GM15510 (cell line): ENCODE measurements around the gene TRIM69.

ENCODE experiments used
- POLR2A ChIP-seq: IDR thresholded peaks from 3 replicates; pipeline ENCODE4 v1.6.1; 2011; ENCODE audit warnings: borderline replicate concordance; ENCODE audit not compliant: insufficient read length; ENCODE audit errors: extremely low read depth

The TRIM69 gene

DNA sequence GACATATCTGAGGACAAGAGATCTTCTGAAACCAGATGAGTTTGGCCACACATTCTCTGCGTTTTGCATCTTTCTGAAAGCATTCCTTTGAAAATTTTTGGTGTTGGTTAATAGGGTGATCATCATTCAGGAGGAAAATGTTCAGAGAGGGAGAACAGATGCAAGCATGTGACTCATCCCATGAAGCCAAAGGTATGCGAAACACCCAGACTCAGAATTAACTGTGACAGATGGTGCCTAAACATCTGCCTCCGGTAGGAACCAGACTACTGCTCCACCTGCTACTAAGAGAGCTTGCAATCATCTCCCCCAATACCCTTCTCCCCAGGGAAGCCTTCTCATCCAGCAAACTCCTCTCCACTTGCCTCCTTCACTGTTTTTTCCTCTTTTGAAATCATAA lies 46.2 kb downstream of the TRIM69 start:
- no peak for TF ChIP-seq POLR2A

DNA sequence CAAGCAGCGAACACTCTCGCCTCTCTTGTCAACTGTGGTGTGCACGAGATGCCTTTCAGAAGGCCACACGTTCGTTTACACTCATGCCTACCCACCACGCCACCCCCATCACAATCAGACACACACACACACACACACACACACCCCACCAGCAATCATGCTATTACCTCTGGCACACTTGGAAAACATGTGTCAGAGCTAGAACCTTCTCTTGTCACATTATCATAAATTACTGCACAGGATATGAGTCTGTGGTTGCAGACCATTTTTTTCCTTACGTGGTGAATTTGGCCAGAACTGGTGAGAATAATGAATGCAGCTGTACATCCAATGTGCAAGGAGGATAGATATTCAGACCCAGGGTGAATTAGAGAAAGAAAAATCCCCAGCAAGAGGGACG lies 52.4 kb downstream of the TRIM69 start:
- no peak for TF ChIP-seq POLR2A

DNA sequence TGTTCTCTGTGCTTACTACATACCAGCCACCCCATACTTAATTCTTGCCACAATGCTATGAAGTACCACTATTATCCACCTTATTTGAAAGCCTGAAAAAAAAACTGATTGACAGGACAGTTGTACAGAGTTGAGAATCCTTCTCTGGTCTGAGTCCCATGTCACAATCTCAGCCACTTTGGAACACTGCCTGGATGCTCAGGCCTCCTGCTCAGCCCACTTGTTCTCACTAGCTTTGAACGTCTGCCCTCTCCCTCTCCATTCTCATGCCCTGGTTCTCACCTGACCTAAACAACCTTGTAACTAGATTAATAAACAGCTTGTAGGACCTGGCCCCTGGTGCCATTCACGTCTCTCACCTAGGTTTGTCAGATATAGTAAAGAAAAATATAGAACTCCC lies 53.9 kb downstream of the TRIM69 start:
- no peak for TF ChIP-seq POLR2A

DNA sequence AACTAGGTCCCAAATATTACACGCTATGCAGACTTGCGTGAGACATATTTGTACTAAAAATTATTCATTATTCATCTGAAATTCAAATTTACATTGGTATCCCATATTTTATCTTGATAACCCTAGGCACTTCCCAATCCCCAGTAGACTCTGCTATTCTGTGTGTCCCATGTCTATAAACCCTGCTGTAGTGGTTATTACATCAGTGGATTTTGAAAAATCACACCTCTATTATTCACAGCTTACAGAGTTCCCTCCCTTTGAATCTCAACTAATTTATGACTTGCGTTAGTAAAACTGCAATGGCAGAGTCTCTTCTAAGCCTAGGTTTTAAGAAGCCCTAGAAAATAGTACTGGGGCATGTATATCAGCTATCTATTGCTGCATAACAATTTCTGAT lies 54.3 kb downstream of the TRIM69 start:
- TF ChIP-seq POLR2A, result no peak

DNA sequence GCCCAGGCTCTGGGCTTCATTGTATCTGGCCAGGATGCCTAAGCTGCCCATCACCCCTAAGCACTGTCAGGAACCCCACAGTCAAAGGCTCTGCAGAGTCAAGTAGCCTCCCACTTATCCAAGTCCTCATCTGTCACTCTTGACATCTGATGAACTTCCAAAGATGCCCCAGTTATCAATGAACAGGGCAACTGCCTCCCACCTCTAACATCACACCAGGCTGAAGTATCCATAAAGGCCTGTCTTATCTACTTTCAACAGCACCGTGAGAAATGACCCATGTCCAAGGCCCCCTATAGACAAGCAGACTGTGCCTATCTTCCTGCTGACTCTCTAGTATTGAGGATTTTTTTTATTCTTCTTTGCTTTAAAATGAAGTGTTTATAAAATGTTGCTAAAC lies 56.4 kb downstream of the TRIM69 start:
- no peak for TF ChIP-seq POLR2A

DNA sequence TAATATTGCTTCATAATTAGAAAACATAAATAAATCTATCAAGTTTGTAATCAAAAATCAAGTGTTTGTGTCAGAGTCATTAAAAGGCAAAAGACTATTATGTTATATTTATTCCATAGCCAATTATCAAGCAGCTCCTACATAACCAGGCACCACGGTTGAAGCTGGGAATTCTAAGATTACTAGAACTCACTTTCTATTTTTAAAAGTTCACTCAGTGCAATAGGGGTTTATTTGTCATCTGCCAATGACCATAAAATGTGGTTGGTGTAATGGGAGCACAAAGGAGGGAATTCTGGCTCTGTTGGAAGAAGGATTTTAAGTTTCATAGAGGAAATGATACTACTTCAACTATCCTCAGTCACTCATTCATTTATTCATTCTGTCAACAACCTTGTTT lies 57.7 kb downstream of the TRIM69 start:
- no peak for TF ChIP-seq POLR2A

DNA sequence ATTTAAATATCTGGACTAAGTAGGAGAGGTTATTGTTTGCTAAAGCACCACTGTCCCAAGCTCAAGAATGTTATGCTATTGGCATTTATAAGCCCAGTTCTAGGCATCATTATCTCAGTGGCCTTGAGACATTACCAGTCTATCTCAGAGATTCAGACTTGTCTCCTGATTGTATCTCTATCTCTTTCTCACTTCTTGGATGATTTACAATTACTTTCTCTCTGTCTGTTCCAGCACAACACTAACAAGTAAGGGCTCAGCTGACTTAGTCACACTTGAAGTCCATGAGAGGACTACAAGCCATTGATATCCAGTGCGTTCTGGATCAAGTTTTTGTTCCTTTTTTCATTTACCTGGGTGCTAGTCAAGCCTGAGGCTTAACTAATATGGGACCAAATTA lies 60.2 kb downstream of the TRIM69 start:
- TF ChIP-seq POLR2A, result no peak

DNA sequence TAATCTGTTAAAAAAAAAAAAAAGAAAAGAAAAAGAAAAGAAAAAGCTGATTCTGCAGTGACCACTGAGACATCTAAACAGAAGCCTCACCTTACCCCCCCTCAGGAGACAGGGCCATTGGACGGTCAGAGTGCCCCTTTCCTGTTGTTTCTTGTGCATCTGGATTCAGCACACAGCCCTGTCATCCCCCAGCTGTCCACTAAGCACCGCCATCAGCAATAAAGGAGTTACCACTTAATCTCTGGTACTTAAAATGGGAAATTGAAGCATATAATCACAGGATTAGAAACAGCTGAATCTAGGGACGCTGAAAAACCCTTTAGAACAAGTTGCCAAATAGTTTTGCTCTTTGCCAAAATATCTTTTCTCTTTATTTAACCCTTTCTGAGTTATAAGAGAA lies 62.5 kb downstream of the TRIM69 start:
- no peak for TF ChIP-seq POLR2A

DNA sequence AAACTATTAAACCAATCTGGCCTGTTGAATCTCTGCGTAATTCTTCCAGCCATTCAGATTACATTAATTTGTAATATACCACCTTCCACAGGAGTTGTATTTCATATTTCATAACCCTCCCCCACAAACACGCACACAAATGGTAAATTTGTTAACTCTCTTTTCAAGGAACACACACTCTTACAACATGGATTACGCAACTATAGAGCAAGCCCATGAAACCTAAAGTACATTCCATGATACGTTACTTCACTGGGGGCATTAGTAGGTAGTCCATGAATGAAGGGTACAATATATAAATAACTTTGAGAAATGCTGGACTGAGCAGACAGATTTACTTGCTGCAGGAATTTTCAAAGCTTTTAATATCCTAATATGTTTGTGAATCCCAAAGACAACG lies 65.0 kb downstream of the TRIM69 start:
- TF ChIP-seq POLR2A, result no peak

DNA sequence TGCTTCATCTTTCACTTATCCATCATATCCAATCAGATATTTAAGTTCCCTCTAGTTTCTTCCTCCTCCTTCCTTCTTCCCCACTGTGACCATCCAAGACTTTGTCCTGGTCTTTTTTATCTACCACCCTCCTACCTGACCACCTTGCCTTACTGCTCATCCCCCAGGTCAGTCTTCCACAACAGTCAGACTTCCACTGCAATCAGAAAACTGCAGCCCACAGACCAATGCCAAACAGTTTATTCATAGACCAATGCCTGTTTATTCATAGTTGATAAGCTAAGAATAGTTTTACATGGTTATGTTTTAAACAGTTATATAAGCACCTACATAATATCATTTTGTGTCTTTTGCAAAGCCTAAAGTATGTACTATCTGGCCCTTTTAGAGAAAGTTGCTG lies 65.5 kb downstream of the TRIM69 start:
- TF ChIP-seq POLR2A, result no peak

DNA sequence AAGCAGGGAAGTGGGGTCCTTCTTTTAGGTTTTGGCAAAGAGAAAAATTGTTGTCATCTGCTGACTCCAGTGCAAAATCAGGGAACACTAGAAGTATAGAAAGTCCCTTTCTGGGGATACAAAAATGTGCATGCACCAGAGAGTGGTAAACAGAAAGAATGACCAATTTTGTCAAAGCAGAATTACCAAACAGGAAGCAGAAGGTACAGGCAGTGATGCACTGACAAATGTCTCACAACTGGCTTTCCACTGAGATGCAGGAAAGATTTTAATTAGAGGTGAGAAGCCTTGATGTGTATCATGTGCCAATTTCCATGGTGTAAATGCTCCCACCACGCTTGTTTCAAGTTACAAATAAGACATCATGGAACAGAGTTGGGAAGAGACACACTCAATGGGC lies 66.0 kb downstream of the TRIM69 start:
- TF ChIP-seq POLR2A, result no peak

DNA sequence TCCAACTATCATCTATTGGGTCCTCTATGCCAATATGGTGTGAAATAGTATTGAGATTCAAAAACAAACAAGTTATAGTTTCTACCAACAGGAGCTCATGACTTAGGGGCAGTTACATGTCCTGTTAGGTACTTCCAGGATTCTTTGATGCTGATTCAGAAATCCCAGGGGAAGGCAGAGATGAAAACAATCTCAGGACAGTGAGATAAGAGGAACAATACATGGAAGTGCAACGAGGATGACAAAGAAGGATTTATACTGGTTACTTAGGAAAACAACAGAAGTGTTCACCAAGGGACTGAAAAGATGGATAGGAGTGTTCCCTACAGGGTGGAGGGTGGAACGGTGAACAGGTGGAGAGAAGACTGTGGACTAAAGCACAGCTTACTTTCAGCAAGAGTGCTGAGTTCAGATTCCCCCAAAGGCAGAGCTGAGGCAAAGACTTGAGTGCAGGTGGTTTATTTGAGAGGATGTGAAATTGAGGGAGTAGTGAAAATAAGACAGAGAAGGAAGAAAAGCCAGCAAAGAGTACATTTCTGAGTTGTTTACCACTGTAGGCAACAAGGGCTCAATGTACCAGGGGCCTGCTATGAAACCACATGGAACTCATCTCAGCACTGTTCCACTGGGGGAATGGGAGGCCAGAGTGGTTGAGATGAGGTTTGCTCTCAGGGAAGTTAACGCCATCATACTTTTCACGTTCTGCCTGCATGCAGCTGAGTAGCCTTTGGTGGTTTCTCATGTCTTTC lies 68.1 kb downstream of the TRIM69 start:
- no peak for TF ChIP-seq POLR2A

DNA sequence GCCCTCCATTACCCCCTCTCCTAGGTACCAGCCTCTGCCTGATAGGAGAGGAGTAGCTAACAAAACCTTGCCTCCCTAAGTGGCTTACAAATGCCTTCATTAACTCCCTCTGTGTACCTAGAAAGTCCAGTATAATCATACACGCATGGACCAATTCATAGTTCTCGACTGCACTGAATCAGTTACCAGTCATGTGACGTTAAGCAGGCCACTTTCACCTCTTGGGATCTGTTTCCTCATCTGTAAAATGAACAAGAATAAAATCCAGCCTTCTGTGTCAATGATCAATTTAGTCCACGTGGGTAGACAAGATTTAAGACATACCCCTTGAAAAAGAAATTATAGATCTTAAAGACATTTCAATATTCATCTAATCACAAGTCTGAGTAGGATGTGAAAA lies 72.2 kb downstream of the TRIM69 start:
- TF ChIP-seq POLR2A, result no peak

DNA sequence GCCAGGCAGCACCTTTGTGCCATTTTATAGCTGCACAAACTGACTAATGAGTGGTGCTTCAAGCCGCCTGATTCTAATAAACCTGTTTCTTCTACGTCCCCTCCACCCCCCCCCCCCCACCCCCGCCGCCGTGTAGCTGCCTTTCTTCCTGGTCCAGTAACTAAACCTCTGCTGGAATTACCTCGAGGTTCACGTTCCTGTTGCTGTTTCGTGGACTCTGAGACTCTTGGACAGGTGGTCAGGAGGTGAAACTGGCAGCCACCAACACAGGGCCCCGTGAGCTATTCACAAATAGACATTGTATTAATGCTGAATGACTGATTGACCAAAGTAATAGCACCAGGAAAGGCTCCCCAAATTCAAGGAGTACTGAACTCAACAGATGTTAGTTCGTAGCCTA lies 73.9 kb downstream of the TRIM69 start:
- TF ChIP-seq POLR2A, result no peak

DNA sequence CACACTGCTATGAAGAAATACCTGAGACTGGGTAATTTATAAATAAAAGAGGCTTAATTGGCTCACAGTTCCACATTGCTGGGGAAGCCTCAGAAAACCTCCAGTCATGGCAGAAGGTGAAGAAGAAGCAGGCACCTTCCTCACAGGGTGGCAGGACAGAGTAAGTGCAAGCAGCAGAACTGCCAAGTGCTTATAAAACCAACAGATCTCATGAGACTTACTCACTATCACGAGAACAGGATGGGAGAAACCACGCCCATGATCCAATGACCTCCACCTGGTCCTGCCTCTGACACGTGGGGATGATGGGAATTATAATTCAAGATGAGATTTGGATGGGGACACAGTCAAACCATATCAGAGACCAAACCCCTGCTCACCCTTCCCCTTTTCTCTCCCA lies 75.0 kb downstream of the TRIM69 start:
- TF ChIP-seq POLR2A, result no peak

DNA sequence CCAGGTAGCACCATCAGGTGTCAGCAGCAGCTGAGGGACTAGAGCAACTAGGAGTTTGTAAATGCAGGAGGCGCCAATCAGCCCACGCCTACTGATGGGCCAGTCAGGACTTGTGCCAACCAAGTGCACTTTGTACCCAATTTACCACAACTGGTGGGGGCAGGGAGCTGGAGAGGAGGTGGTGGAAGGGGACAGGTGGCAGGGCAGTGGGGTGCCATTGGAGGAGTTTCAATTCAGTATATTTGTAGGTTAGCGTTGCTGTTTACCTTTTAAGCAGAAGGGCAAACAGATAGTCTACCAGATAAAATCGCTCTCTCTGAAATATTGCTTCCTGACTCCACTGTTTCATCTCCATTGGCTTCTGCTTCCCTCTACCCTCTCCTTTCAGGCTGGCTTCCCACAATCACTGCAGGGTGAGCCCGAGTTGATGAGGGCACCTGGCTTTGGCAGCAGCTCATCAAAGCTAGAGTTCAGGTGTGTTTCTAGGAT lies 75.7 kb downstream of the TRIM69 start:
- no peak for TF ChIP-seq POLR2A

DNA sequence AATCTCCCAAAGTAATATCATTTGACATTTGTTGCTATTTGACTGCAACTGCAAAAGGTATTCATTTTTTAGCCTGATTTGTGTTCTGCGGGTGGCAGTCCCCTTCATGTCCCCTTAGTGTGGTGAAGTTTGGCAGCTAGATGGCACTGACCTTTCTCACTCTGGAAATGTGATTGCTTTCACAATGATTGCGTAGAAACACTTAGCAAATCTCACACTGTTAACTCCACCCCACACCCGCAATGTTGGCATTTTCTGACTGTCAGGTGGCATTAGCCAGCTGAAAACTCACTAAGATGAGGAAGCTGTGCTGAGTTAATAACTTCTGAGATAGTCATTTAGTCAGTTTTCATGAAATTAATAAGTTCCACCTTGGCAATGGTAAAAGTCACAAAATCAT lies 76.9 kb downstream of the TRIM69 start:
- TF ChIP-seq POLR2A, result no peak
